ENCODE data around the gene NACC1. TPM values are rescaled to one million over a fixed set of nuclear protein-coding genes. Genes with fewer than 3 reads are reported as not detected.

NACC1 gene
- total and polyA plus RNA-seq, 2 experiments from 2014 or later: 11.1 to 35.0 TPM

DNA sequence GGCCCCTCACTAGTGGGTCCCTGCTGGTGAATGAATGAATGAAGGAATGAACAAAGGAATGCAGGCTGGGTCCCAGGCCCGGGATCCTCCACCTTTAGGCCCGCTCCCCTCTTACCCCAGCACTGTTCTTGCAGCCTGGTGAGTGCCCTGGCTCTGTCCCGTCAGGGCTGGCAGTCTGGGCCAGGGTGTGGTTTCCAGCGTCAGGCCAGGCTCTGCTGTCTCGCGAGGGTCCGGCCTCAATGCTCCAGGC, 15.7 kb upstream of the NACC1 start:
- H3K27me3 ChIP-seq: peaks cover 30% of the 10 kb centered on the region
- no peak for TF ChIP-seq EZH2phosphoT487 (IDR thresholded peaks at IDR 0.05; ENCODE audit: low read depth, severe bottlenecking, unreplicated experiment)
- TF ChIP-seq, protein P1, sequence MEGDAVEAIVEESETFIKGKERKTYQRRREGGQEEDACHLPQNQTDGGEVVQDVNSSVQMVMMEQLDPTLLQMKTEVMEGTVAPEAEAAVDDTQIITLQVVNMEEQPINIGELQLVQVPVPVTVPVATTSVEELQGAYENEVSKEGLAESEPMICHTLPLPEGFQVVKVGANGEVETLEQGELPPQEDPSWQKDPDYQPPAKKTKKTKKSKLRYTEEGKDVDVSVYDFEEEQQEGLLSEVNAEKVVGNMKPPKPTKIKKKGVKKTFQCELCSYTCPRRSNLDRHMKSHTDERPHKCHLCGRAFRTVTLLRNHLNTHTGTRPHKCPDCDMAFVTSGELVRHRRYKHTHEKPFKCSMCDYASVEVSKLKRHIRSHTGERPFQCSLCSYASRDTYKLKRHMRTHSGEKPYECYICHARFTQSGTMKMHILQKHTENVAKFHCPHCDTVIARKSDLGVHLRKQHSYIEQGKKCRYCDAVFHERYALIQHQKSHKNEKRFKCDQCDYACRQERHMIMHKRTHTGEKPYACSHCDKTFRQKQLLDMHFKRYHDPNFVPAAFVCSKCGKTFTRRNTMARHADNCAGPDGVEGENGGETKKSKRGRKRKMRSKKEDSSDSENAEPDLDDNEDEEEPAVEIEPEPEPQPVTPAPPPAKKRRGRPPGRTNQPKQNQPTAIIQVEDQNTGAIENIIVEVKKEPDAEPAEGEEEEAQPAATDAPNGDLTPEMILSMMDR (IDR thresholded peaks at IDR 0.05; ENCODE audit: poor library complexity): no peak
- no peak for TF ChIP-seq EZH2 (IDR thresholded peaks at IDR 0.05; ENCODE audit: borderline replicate concordance)
- H4K20me1 ChIP-seq (ENCODE audit: insufficient read depth, poor library complexity, severe bottlenecking): peaks cover 4% of the 10 kb centered on the region
- H2AFZ ChIP-seq: no peak overlapping the region
- no peaks in the 10 kb centered on the region for H3K9me3 ChIP-seq (ENCODE audit: low read depth)
- DNase-seq (ENCODE audit: low spot score): no peak
- no peak overlapping the region for H3K4me3 ChIP-seq
- H3K27ac ChIP-seq: no peak overlapping the region
- no peaks in the 10 kb centered on the region for H3K36me3 ChIP-seq (replicated peaks; ENCODE audit: insufficient read depth, low read depth)
- H3K4me1 ChIP-seq (ENCODE audit: insufficient read depth): peaks cover 30% of the 10 kb centered on the region
- H3K4me2 ChIP-seq: peak overlapping the region; percentile 80
- no peaks in the 10 kb centered on the region for H3K79me2 ChIP-seq
- WGBS (ENCODE audit: low lambda C conversion rate, missing lambda C conversion rate): 21% methylated on average over 5 of the region's 7 CpGs
- H3K9me2 ChIP-seq (replicated peaks; ENCODE audit: insufficient read depth): no peaks in the 10 kb centered on the region

DNA sequence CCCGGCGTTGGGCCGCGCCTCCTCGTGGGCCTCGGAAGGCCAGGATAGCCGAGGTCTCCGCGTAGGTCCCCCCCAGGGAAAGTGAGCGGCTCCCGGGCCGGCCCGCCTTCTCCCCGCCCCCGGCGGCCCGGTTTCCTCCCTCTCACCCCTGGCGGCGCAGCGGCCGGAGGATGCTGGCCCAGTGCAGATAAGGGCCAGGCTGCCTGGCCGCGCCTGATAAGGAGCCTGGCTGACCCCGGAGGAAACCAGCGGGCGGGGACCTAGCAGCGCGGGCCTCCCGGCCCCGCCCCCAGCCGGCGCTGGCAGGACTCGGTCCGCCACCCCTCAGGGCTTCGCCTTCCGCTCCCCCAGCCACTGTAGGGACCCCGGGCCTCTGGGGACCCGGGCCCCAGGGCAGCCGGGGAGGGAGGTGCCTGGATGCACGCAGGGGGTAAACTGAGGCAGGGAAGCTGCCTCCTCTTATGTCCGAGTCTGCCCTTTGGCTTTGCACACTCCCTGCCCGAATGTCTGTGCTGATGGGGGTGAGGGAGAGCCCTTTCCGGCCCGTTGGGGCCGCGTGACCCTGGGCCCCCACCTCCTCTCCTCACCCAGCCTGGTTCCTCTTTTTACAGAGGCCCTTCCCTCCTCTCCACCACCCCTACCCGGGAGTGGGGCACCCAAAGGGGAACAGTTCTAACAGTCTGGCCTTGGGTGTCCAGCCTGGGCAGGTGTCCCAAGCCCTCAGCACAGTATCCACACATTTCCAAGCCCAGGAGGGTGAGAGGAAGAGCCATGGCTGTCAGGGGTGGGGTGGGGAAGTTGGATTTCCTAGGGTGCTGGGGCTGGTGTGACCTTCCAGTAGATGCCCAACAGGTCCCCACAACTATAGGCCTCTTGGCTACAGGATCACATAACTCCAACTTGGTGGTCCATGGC, 15.1 kb upstream of the NACC1 start, which contains the start of gene LYL1:
Gene LYL1 (minus strand): TSS at position 193 of the 915 bp plus-strand sequence. CDS start 1,687 bp downstream, outside the sequence.
- peak; percentile 82 for DNase-seq (ENCODE audit: low spot score)

DNA sequence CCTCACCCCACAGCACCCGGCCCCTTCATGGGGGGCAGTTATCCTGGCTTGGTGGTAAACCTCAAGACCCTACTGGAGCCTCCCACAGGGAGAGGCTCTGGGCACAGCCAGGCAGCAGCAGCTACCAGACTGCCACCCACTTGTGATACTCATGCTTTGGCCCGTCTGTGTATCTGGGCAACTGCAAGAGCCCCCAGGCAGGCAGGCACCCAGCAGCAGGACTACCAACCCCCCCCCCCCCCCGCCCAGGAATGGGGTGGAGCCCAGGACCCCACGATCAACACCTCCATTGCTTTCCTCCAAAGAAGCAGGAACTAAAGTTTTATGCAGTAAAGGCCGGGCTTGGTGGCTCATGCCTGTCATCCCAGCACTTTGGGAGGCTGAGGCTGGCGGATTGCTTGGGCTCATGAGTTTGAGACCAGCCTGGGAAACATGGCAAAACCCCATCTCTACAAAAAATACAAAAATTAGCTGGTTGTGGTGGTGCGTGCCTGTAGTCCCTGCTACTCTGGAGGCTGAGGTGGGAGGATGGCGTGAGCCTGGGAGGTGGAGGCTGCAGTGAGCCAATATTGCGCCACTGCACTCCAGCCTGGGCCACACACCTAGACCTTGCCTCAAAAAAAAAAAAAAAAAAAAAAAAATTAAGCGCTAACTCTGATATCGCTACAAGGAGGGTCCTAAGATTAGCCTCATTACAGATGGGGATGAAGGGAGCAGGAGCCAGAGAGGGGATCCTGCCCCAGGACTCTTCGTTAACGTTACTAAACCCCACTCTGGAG, 14.3 kb upstream of the NACC1 start:
- Histone ChIP-seq H4K20me1 (ENCODE audit: insufficient read depth, poor library complexity, severe bottlenecking) (no peaks in the 10 kb centered on the region), H3K9me2 (replicated peaks; ENCODE audit: insufficient read depth) (no peaks in the 10 kb centered on the region), H3K79me2 (no peaks in the 10 kb centered on the region), H3K9me3 (ENCODE audit: low read depth) (no peaks in the 10 kb centered on the region), H3K27ac (no peak overlapping the region), H3K4me3 (no peak overlapping the region), H3K4me2 (no peak overlapping the region), H3K4me1 (ENCODE audit: insufficient read depth) (peaks cover 16% of the 10 kb centered on the region), H3K27me3 (peaks cover 17% of the 10 kb centered on the region), H3K36me3 (replicated peaks; ENCODE audit: insufficient read depth, low read depth) (no peaks in the 10 kb centered on the region), H2AFZ (no peak overlapping the region)
- WGBS (ENCODE audit: low lambda C conversion rate, missing lambda C conversion rate): 94% methylated on average over 13 of the region's 13 CpGs
- no peak for TF ChIP-seq EZH2 (IDR thresholded peaks at IDR 0.05; ENCODE audit: borderline replicate concordance)
- TF ChIP-seq EZH2phosphoT487 (IDR thresholded peaks at IDR 0.05; ENCODE audit: low read depth, severe bottlenecking, unreplicated experiment): no peak
- TF ChIP-seq, protein P1 (IDR thresholded peaks at IDR 0.05; ENCODE audit: poor library complexity): no peak
- no peak for DNase-seq (ENCODE audit: low spot score)

More for the DNA sequence above, 15.1 kb upstream of the NACC1 start, which contains the start of gene LYL1:
- Histone ChIP-seq H2AFZ (no peak within 1 kb of the TSS), H3K79me2 (no peaks in the 10 kb centered on the region), H3K36me3 (replicated peaks; ENCODE audit: insufficient read depth, low read depth) (no peaks in the 10 kb centered on the region), H3K4me3 (no peak within 1 kb of the TSS), H3K9me2 (replicated peaks; ENCODE audit: insufficient read depth) (no peaks in the 10 kb centered on the region), H3K4me1 (ENCODE audit: insufficient read depth) (peaks cover 24% of the 10 kb centered on the region), H3K27ac (no peak within 1 kb of the TSS), H3K4me2 (peak within 1 kb of the TSS; percentile 80), H3K9me3 (ENCODE audit: low read depth) (no peaks in the 10 kb centered on the region), H3K27me3 (peaks cover 24% of the 10 kb centered on the region), H4K20me1 (ENCODE audit: insufficient read depth, poor library complexity, severe bottlenecking) (peaks cover 4% of the 10 kb centered on the region)
- TF ChIP-seq EZH2phosphoT487 (IDR thresholded peaks at IDR 0.05; ENCODE audit: low read depth, severe bottlenecking, unreplicated experiment): no peak
- no peak for TF ChIP-seq EZH2 (IDR thresholded peaks at IDR 0.05; ENCODE audit: borderline replicate concordance)
- TF ChIP-seq, protein P1 (IDR thresholded peaks at IDR 0.05; ENCODE audit: poor library complexity): no peak
- WGBS (ENCODE audit: low lambda C conversion rate, missing lambda C conversion rate): 10% methylated on average over 29 of the region's 47 CpGs

All from hepatocyte (in vitro differentiated cells).